ENCODE results near the gene CENPX. TPM values are rescaled to one million over a fixed set of nuclear protein-coding genes. Genes with fewer than 3 reads are reported as not detected.
A peak's percentile ranks its signal among the peaks of the same experiment; 100 is the strongest.

CENPX gene
- total and polyA plus RNA-seq, 8 donors: 42.9 to 77.7 (median 49.8) TPM

DNA sequence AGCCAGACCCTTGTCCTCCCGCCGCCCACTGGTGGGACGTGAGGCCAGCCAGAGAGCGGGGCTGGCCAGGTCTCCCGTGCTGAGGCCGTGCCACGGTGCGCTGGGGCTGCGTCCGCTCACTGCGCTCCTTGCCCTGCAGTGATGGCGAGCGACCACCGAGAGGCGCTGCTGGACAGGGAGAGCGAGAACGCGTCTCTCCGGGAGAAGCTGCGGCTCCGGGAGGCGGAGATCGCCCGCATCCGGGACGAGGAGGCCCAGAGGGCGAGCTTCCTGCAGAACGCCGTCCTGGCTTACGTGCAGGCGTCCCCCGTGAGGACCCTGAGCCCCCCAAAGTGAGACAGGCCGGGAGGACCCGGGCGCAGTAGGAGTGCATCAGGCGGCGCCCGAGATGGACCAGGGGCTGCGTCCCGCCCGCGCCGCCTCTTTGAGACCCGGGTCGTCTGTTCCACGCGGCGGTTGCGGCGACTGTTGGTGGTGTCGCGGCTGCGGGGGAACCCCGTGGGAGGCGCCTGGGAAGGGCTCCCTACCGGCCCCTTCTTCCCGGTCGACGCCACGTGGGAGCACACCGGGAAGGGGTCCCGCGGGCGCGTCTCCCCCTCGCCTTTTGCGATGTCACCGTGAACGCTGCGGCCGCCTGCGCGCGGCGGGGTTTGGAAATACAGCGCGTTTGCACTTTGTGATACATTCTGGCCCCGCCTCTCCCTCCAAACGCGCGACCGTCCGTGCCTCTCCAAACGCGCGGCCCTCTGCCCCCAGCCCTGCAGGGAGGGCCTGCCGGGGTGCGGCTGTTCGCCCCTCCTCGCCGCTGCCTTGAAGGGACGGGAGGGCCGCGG is 8.0 kb upstream of the CENPX start:
- TF ChIP-seq, protein P1, sequence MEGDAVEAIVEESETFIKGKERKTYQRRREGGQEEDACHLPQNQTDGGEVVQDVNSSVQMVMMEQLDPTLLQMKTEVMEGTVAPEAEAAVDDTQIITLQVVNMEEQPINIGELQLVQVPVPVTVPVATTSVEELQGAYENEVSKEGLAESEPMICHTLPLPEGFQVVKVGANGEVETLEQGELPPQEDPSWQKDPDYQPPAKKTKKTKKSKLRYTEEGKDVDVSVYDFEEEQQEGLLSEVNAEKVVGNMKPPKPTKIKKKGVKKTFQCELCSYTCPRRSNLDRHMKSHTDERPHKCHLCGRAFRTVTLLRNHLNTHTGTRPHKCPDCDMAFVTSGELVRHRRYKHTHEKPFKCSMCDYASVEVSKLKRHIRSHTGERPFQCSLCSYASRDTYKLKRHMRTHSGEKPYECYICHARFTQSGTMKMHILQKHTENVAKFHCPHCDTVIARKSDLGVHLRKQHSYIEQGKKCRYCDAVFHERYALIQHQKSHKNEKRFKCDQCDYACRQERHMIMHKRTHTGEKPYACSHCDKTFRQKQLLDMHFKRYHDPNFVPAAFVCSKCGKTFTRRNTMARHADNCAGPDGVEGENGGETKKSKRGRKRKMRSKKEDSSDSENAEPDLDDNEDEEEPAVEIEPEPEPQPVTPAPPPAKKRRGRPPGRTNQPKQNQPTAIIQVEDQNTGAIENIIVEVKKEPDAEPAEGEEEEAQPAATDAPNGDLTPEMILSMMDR (IDR thresholded peaks at IDR 0.05): peak; percentile 93 to 96
- H3K4me3 ChIP-seq: peak overlapping the region; percentile 30 to 55
- H3K27ac ChIP-seq: peak overlapping the region in 1 of 2 donors; percentile 31
- intact Hi-C loops (cut with DNase I): loop anchor here in 1 of 2 donors (2.0 kb wide), 1 partner anchor 124 kb away; no protein-coding TSS in a partner anchor
- H3K27me3 ChIP-seq: peaks cover 0 to 12% of the 10 kb centered on the region in 2 donors
- no peaks in the 10 kb centered on the region for H3K9me3 ChIP-seq
- ATAC-seq (peak; percentile 95), DNase-seq (peak; percentile 71 to 96 (median 86))
- H3K4me1 ChIP-seq: peaks cover 5 to 32% of the 10 kb centered on the region in 2 donors
- H3K36me3 ChIP-seq: peaks cover 0 to 13% of the 10 kb centered on the region in 2 donors

DNA sequence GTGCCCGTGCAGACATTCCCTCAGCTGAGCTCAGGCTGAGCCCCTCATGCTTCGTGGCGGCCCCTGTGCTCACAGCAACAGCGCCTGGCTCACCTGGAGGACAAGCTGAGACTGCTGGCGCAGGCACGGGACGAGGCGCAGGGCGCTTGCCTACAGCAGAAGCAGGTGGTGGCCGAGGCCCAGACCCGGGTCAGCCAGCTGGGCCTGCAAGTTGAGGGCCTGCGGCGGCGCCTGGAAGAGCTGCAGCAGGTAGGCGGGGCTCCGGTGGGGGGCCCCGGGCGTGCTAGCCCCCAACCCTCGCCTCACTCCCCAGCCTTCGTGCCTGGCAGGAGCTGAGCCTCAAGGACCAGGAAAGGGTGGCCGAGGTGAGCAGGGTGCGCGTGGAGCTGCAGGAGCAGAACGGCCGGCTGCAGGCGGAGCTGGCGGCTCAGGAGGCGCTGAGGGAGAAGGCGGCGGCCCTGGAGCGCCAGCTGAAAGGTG is 7.4 kb upstream of the CENPX start:
- Histone ChIP-seq H3K4me3 (peak overlapping the region in 1 of 2 donors; percentile 55), H3K9me3 (no peaks in the 10 kb centered on the region), H3K27me3 (peaks cover 0 to 12% of the 10 kb centered on the region in 2 donors), H3K27ac (no peak overlapping the region), H3K36me3 (peaks cover 0 to 13% of the 10 kb centered on the region in 2 donors), H3K4me1 (peaks cover 5 to 30% of the 10 kb centered on the region in 2 donors)
- TF ChIP-seq, protein P1 (IDR thresholded peaks at IDR 0.05): no peak
- intact Hi-C loops (cut with DNase I): loop anchor here in 1 of 2 donors (2.0 kb wide), 1 partner anchor 125 kb away; no protein-coding TSS in a partner anchor
- DNase-seq (no peak), ATAC-seq (no peak)

DNA sequence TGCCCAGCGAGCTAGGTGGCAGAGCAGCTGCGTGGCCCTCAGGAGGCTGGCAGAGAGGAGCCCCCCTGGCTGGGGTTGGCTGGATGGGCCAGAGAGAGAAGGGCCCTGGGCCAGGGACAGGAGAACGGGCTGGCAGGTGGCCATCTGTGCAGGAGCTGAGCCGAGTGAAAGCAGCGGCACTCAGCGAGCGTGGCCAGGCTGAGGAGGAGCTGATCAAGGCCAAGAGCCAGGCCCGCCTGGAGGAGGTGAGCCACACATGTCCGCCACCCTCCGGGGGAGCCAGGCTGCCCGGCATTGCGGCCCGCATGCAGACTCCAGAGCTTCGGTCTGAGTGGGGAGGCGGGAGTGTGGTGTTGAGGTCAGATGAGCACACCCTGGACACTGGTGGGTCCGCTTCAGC is 6.7 kb upstream of the CENPX start:
- Histone ChIP-seq H3K36me3 (peaks cover 0 to 13% of the 10 kb centered on the region in 2 donors), H3K27me3 (peaks cover 0 to 12% of the 10 kb centered on the region in 2 donors), H3K27ac (no peak overlapping the region), H3K4me3 (no peak overlapping the region), H3K4me1 (peaks cover 5 to 32% of the 10 kb centered on the region in 2 donors), H3K9me3 (no peaks in the 10 kb centered on the region)
- intact Hi-C loops (cut with DNase I): no loop called here
- ATAC-seq: no peak
- TF ChIP-seq, protein P1 (IDR thresholded peaks at IDR 0.05): no peak
- DNase-seq: no peak

DNA sequence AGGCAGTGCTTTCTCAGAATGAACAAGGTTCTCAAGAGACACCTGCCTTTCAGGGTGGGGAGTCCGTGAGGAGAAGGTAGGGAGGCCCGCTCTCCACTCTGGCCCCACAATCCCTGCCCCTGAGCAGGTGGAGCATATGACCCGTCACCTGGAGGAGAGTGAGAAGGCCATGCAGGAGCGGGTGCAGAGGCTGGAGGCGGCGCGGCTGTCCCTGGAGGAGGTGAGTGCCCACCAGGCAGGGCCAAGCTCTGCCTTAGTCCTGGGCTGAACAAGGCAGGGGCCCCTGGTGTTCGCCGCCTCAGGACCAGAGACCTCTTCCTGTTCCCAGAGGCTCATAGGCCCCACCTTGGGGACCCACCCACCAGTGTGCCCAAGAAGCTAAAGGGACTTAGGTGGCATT is 6.3 kb upstream of the CENPX start:
- Histone ChIP-seq H3K27me3 (peaks cover 0 to 12% of the 10 kb centered on the region in 2 donors), H3K36me3 (peaks cover 0 to 13% of the 10 kb centered on the region in 2 donors), H3K27ac (no peak overlapping the region), H3K9me3 (no peaks in the 10 kb centered on the region), H3K4me3 (no peak overlapping the region), H3K4me1 (peaks cover 9 to 36% of the 10 kb centered on the region in 2 donors)
- no peak for DNase-seq
- ATAC-seq: no peak
- intact Hi-C loops (cut with DNase I): no loop called here
- TF ChIP-seq, protein P1 (IDR thresholded peaks at IDR 0.05): no peak

DNA sequence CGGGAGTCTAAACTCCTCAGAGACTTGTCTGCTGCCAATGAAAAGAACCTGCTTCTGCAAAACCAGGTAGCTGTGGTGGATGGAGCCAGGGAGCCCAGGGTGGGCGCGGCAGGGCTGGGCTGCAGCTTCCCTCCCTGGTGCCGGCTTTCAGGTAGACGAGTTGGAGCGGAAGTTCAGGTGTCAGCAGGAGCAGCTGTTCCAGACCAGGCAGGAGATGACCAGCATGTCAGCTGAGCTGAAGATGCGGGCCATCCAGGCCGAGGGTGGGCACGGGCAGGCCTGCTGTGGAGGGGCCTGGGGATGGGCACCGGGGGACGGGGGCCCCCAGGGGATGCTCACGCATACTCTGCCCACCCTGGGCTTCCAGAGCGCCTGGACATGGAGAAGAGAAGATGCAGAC is 5.6 kb upstream of the CENPX start:
- no peak overlapping the region for H3K27ac ChIP-seq
- H3K36me3 ChIP-seq: peaks cover 0 to 13% of the 10 kb centered on the region in 2 donors
- peaks cover 0 to 12% of the 10 kb centered on the region in 2 donors for H3K27me3 ChIP-seq
- TF ChIP-seq, protein P1 (IDR thresholded peaks at IDR 0.05): no peak
- intact Hi-C loops (cut with DNase I): no loop called here
- H3K4me3 ChIP-seq: no peak overlapping the region
- DNase-seq: no peak
- ATAC-seq: no peak
- H3K9me3 ChIP-seq: no peaks in the 10 kb centered on the region
- peaks cover 14 to 43% of the 10 kb centered on the region in 2 donors for H3K4me1 ChIP-seq

Data from left lung (tissue), 10 donors.